ENCODE measurements around the gene DPP7.

- TF ChIP-seq, protein P1, sequence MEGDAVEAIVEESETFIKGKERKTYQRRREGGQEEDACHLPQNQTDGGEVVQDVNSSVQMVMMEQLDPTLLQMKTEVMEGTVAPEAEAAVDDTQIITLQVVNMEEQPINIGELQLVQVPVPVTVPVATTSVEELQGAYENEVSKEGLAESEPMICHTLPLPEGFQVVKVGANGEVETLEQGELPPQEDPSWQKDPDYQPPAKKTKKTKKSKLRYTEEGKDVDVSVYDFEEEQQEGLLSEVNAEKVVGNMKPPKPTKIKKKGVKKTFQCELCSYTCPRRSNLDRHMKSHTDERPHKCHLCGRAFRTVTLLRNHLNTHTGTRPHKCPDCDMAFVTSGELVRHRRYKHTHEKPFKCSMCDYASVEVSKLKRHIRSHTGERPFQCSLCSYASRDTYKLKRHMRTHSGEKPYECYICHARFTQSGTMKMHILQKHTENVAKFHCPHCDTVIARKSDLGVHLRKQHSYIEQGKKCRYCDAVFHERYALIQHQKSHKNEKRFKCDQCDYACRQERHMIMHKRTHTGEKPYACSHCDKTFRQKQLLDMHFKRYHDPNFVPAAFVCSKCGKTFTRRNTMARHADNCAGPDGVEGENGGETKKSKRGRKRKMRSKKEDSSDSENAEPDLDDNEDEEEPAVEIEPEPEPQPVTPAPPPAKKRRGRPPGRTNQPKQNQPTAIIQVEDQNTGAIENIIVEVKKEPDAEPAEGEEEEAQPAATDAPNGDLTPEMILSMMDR (IDR thresholded peaks at IDR 0.05) = peak; percentile 78
- TF ChIP-seq EZH2 (IDR thresholded peaks at IDR 0.05; ENCODE audit: borderline replicate concordance, insufficient read depth, low read depth, low read length, poor library complexity, severe bottlenecking) = no peak
Measured at GRCh38 chr9:137067860-137068538, 46.5 kb downstream of the DPP7 start.
